Activated T-cell treated with anti-CD3 and anti-CD28 coated beads, Interleukin-2, amount 50 U/mL, for 4 hours (primary cell): ENCODE results near the gene EBP. TPM values are rescaled to one million over a fixed set of nuclear protein-coding genes. Genes with fewer than 3 reads are reported as not detected.

Experiments
- ATAC-seq, 2 donors: fragments of 200-7000 bp; cut with Tn5 transposase; one replicate each; pipeline ENCODE4 v1.10.0; 2021
- DNase-seq: peaks from one replicate; pipeline ENCODE4 v3.0.0-alpha.2; 2020
- H3K27me3 Mint-ChIP-seq: one replicate; pipeline ENCODE4 v1.8.0; 2021; ENCODE audit warnings: low read depth, mixed read lengths
- H3K36me3 Mint-ChIP-seq: one replicate; pipeline ENCODE4 v1.8.0; 2022; ENCODE audit warnings: mixed read lengths; ENCODE audit not compliant: insufficient read depth
- H3K4me1 Mint-ChIP-seq: one replicate; pipeline ENCODE4 v1.8.0; 2021; ENCODE audit warnings: low read depth, mixed read lengths
- H3K4me3 Mint-ChIP-seq: one replicate; pipeline ENCODE4 v1.8.0; 2021; ENCODE audit warnings: mild to moderate bottlenecking, moderate library complexity, mixed read lengths
- H3K9me3 Mint-ChIP-seq: one replicate; pipeline ENCODE4 v1.8.0; 2021; ENCODE audit warnings: mixed read lengths
- total RNA-seq, 3 donors: library from RNA; stranded (reverse); gene quantifications; one replicate each; pipeline ENCODE4 v1.2.1, GENCODE V29; 2021

EBP gene
- total RNA-seq, 3 donors from 2014 or later: 87.0 to 113 (median 106) TPM

DNA sequence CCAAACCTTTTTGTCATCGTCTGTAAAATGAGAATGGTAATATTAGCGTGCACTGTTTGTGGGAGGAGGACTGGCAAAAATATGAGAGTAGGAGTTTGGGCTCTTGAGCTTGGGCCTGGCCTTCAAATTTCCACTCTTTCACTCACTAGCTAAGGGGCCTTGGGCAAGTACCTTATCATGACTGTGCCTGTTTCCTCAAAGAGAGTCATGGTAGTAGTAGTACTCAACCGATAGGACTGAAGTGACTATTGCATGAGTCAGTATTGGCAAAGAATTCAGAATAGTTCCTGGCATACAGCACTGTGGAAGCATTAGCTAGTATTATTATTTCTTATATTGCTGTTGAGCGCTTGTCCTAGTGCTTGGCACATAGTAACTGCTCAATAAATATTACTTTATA lies 36.7 kb downstream of the EBP start:
- DNase-seq (no peak), ATAC-seq (peak; percentile 89 to 91)
- H3K27me3 Mint-ChIP-seq: no peaks in the 10 kb centered on the region
- H3K36me3 Mint-ChIP-seq: peaks cover 9% of the 10 kb centered on the region
- H3K4me1 Mint-ChIP-seq: peaks cover 2% of the 10 kb centered on the region
- no peaks in the 10 kb centered on the region for H3K9me3 Mint-ChIP-seq
- H3K4me3 Mint-ChIP-seq: no peak overlapping the region

- Mint-ChIP-seq H3K9me3 (no peaks in the 10 kb centered on the region), H3K36me3 (peaks cover 7% of the 10 kb centered on the region), H3K4me1 (peaks cover 2% of the 10 kb centered on the region), H3K4me3 (no peak overlapping the region), H3K27me3 (no peaks in the 10 kb centered on the region)
- ATAC-seq: no peak
- no peak for DNase-seq
These were observed 38.0 kb downstream of the EBP start for GRCh38 chrX:48559636-48560035.

GRCh38 chrX:48560056-48560455 lies 38.4 kb downstream of the EBP start:
- Mint-ChIP-seq H3K4me3 (no peak overlapping the region), H3K27me3 (no peaks in the 10 kb centered on the region), H3K4me1 (peaks cover 2% of the 10 kb centered on the region), H3K36me3 (peaks cover 4% of the 10 kb centered on the region), H3K9me3 (no peaks in the 10 kb centered on the region)
- ATAC-seq: no peak
- DNase-seq: no peak

- ATAC-seq: no peak
- DNase-seq: no peak
- H3K4me1 Mint-ChIP-seq: peaks cover 2% of the 10 kb centered on the region
- H3K36me3 Mint-ChIP-seq: peaks cover 2% of the 10 kb centered on the region
- H3K4me3 Mint-ChIP-seq: no peak overlapping the region
- H3K9me3 Mint-ChIP-seq: no peaks in the 10 kb centered on the region
- H3K27me3 Mint-ChIP-seq: no peaks in the 10 kb centered on the region
These were observed 39.1 kb downstream of the EBP start for GRCh38 chrX:48560681-48561080.

DNA sequence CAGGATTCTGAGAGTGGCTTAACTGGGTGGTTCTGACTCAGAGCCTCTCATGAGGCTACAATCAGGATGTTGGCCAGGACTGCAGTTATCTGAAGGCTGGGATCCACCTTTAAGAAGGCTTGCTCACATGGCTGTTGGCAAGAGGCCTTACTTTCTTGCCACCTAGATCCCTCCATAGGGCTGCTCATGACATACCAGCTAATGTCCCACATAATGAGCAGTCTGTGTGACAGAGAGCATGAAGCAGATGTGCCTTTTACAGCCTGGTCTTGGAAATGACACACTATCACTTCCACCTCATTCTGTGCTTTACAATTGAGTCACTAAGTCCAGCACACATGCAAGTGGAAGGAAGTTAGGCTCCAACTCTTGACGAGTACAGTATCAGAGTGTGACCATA lies 48.4 kb downstream of the EBP start:
- H3K4me3 Mint-ChIP-seq: no peak overlapping the region
- no peaks in the 10 kb centered on the region for H3K27me3 Mint-ChIP-seq
- no peaks in the 10 kb centered on the region for H3K9me3 Mint-ChIP-seq
- ATAC-seq (peak; percentile 16 to 19), DNase-seq (no peak)
- peaks cover 2% of the 10 kb centered on the region for H3K36me3 Mint-ChIP-seq
- peaks cover 8% of the 10 kb centered on the region for H3K4me1 Mint-ChIP-seq

DNA sequence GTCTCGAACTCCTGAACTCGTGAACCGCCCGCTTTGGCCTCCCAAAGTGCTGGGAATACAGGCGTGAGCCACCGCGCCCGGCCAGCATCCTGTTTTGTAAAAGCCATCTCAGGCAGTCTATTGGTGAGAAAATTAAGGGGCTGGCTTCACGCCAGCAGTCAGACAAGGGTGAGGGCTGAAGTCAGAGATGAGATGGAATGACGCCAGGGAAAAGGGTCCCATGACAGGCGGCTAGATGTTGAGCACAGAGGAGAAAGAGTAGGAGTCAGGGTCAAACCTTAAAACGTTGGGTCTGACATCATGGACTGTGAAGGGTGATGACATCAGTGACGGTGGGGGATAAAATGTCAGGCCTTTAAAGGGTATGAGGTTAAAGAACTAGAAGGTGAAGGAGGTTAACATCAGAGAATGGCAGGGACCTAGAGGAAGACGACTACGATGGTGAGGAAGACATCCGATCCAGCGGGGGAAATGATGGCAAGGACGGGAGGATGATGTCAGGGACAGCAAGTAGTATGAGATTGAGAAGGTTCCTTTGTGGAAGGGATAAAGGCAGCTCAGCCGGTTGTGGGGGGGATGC lies 52.2 kb downstream of the EBP start:
- Mint-ChIP-seq H3K4me3 (peak overlapping the region; percentile 99), H3K36me3 (peaks cover 22% of the 10 kb centered on the region), H3K27me3 (no peaks in the 10 kb centered on the region), H3K4me1 (peaks cover 17% of the 10 kb centered on the region), H3K9me3 (no peaks in the 10 kb centered on the region)
- DNase-seq (no peak), ATAC-seq (no peak)

DNA sequence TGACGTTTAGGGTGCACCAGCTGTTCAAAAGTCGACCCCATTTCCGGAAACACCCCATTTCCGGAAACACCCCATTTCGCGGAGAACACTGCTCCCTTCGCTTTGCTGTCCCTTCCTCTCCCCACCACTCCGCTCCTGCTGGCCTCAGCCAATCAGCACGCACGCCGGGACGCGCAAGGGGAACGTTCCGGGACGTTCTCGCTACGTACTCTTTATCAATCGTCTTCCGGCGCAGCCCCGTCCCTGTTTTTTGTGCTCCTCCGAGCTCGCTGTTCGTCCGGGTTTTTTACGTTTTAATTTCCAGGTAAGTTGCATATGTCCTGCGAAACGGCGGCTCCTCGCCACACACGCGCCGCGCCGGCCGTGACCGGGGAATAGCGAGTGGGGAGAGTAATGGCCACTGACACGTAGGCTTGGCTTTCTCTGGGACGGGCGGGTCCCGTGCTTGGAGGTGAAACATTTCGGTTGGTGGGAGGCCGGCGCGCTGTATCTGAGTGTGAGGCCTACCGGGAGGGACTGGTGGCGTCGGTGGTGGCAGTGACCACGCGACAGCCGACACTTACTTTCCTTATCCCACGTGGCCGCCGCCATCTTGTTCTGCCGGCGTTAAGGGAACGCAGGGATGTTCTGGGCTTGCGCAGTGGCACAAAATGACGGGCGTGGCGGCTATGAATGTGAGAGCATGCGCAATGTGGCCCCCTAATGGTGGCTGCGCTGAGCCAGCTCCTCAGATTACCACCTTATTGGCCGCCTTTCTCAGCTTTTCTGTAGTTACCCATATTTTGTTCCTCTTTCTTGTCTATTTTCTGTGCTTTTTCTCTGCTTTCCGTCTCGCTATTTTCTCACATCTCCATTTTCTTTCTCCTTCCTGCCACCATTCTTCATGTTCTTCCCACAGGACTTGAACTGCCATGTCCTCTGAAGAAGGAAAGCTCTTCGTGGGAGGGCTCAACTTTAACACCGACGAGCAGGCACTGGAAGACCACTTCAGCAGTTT lies 53.0 kb downstream of the EBP start, which contains the start of gene RBM3:
Gene RBM3, plus strand, starts transcription at position 215 of the 997 bp plus-strand sequence. Its CDS starts 697 bp downstream, at position 912.
- ATAC-seq (peak; percentile 91 to 93), DNase-seq (peak; percentile 88)
- Mint-ChIP-seq H3K4me1 (peaks cover 19% of the 10 kb centered on the region), H3K9me3 (no peaks in the 10 kb centered on the region), H3K36me3 (peaks cover 25% of the 10 kb centered on the region), H3K4me3 (peak within 1 kb of the TSS; percentile 99), H3K27me3 (no peaks in the 10 kb centered on the region)

DNA sequence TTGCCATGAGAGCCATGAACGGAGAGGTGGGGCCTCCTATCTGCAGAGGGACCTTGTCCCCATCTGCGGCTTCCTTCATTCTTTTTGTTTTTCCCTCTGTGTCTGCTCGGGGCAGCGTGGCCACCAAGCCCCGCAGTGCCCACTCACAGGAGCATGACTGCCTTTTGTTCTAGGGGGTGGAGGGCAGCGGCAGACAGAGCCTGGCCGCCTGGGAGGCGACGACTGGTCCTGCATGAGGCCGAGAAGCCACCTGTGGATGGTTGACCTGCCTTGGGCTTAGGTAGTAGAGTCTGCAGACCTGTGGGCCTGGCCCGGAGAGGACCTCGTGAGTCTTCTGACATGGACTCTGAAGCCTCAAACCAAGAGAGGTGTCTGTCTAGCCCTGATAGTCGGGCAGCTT lies 54.0 kb downstream of the EBP start:
- Mint-ChIP-seq H3K36me3 (peaks cover 29% of the 10 kb centered on the region), H3K4me1 (peaks cover 19% of the 10 kb centered on the region)

DNA sequence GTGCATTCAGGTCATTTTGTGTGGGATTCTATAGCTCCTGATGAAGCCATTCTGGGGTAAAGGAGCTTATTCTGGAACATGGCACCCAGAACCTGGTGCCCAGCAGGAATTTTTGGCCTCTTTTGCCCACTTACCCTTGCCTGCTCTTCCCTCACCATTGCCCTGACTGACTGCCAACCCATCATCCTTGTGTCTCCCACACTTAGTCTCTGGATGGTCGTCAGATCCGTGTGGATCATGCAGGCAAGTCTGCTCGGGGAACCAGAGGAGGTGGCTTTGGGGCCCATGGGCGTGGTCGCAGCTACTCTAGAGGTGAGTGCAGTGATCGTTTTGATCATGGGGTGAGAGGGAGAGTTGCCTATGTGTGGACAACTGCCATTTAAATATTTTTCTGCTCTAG lies 54.5 kb downstream of the EBP start:
- no peaks in the 10 kb centered on the region for H3K9me3 Mint-ChIP-seq
- no peak for ATAC-seq
- DNase-seq: no peak
- H3K4me3 Mint-ChIP-seq: peak overlapping the region; percentile 99
- peaks cover 29% of the 10 kb centered on the region for H3K36me3 Mint-ChIP-seq
- no peaks in the 10 kb centered on the region for H3K27me3 Mint-ChIP-seq
- peaks cover 19% of the 10 kb centered on the region for H3K4me1 Mint-ChIP-seq

More for the DNA sequence above, 54.0 kb downstream of the EBP start:
- Mint-ChIP-seq H3K27me3 (no peaks in the 10 kb centered on the region), H3K9me3 (no peaks in the 10 kb centered on the region), H3K4me3 (peak overlapping the region; percentile 99)
- DNase-seq (no peak), ATAC-seq (no peak)

Other genes starting within 250 kb of the EBP start
- gene SSX3, start 165.1 kb upstream of the EBP start, total RNA-seq: not detected
- gene SSX4, start 138.3 kb upstream of the EBP start, total RNA-seq: not detected
- gene SSX4B, start 109.8 kb upstream of the EBP start, total RNA-seq: not detected
- 100 to 1,000 TPM; 247 to 282 (median 271) TPM for gene SLC38A5, start 51.5 kb upstream of the EBP start, total RNA-seq
- 100 to 1,000 TPM; 130 to 147 (median 134) TPM for gene FTSJ1, start 45.6 kb upstream of the EBP start, total RNA-seq
- 1 to 10 TPM; 7.5 to 10.0 (median 9.4) TPM for gene PORCN, start 12.8 kb upstream of the EBP start, total RNA-seq
- 10 to 100 TPM; 15.1 to 17.4 (median 16.5) TPM for gene TBC1D25, start 17.9 kb downstream of the EBP start, total RNA-seq
- gene RBM3, start 52.7 kb downstream of the EBP start, total RNA-seq: 100 to 1,000 TPM; 459 to 489 (median 484) TPM
- gene WDR13, start 75.7 kb downstream of the EBP start, total RNA-seq: 10 to 100 TPM; 36.4 to 49.5 (median 36.9) TPM
- 10 to 100 TPM; 83.3 to 86.5 (median 86.2) TPM for gene WAS, start 162.0 kb downstream of the EBP start, total RNA-seq
- 10 to 100 TPM; 21.2 to 25.5 (median 23.2) TPM for gene SUV39H1, start 174.9 kb downstream of the EBP start, total RNA-seq
- not detected for gene GLOD5, start 239.9 kb downstream of the EBP start, total RNA-seq